HG02798 (cell line): ENCODE data around the gene UBAC2.

Experiments used
- ATAC-seq: cut with Tn5 transposase; IDR thresholded peaks from one replicate; pipeline ENCODE4 v1.9.1; 2021; ENCODE audit warnings: mild to moderate bottlenecking; ENCODE audit not compliant: unreplicated experiment, poor library complexity

Gene UBAC2

DNA sequence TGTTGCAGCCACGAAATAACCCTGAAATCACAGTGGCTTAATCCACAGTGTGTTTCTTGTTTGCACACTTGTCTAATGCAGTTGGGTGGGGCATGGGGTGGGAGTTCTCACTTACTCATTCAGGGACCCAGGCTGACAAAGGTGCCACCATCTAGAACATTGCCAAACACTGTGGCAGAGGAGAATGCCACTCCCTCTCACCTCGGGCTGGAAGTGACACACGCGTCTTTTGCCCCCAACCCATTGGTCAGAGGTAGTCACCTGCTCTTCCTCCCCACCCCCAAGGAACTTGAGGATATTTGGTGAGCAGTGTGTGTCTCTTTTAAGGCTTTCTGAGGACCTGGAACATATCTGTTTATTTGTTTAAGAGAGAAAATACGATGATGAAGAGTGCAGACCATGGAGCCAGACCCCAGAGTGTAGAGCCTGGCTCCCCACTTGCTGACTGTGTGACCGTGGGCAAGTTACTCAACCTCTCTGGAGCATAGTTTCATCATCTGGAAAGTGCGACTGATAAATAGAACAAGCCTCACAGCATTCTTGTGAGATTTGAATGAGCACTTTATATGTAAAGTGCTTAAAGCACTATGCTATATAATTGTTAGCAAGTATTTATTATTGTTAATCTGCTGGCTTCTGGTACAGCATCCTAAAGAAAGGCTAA, 89.2 kb downstream of the UBAC2 start:
- no peak for ATAC-seq

DNA sequence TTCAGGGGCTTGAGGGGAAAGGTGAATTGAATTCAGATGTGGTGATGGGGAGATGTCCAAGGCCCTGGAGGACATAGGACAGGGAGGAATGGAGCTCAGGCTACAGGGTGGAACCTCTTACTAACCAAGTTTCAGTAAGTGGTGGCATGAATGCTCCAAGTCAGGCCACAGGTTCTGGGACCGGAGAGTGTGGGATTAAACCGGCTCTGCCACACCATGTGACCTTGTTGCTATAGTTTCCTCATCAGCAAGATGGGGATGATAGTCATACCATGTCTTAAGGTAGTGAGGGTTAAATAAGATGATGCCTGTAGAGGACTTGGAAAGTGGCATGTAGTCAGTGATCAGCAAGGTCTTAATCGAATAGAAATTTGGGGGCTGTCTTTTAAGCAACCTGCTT, 90.2 kb downstream of the UBAC2 start:
- no peak for ATAC-seq

DNA sequence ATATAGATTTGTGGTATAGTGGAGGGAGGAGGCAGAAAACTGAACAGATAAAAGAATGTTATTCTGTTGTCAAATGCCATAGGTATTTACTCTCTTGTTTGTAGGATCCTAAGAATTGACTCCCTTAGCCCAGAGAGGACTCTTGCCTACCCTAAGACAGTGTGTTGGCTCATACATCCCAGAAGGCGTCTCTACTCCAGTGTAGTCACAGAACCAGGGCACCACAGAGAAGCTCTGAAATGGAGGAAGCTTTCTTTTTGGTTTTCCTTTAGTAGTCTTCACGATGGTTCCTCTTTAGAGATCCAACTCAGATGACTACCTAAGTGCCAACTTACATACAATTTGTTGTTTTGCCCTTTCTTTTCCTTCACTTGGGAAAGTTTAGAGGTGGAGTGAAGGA, 92.5 kb downstream of the UBAC2 start:
- no peak for ATAC-seq

DNA sequence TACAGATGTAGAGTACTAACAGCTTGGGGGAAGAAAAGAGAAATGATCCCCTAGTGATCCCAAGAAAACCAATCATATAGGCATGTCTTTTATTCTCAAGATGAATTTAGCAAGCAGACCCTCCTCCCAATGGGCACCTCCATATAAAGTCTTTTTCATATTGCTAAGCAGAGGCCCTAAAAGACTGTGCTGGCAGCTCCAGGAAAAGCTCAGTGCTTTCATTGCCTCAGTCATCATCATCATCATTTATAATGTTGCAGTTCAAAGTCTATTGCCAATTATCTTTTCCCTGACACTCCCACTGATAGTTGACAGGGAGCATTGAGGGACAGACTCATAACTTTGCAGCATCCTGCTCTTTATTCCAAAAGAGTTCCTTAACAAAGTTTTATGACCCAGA, 93.5 kb downstream of the UBAC2 start:
- ATAC-seq, result no peak

DNA sequence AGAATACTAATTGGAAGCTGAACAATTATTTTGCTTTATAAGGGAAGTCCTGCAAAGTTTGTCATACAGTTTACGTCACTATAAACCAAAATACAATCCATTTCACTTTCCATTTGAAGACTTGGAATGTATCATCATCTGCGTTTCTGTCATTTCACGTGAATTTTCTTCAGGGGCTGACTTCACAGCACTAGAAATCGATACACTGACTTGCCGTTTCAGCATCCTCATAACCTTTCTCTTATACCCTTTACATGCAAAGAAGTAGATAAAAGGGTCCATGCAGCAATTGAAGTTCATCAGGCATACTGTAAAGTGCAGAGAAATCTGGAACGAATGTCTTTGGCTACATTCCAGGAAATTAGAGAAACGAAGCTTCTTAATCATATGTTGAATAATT, 94.3 kb downstream of the UBAC2 start:
- no peak for ATAC-seq

DNA sequence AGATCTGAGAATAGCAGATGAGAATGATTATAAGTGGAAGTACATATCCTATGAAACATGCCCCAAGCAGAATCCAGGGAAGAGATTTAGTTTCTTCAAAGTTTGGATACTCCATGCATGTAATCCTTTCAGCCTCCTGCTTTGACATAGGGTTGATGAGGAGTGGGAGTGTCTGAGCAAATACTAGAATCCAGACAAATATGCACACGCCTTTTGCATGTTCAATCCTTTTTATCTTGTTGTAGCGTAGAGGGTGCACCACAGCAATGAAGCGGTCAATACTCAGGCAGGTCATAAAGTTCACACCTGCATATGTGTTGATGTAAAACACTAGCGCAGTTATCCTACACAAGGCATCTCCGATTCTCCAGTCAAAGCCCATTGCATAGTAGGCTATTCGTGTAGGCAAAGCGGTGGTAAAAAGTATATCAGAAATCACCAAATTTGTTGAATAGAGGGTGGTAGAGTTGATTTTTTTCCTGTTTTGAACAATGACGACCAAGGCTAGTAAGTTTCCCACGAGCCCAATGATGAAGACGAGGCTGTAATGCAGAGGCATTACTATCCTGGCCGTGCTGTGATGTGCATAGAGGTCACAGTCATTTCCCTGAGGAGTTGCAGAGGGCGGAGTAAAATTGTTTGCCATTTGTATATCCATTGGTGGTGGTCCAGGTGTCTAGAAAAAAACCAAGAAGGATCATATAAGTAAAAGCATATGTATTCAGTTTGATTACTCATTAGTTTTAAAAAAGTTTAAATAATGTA, 95.0 kb downstream of the UBAC2 start:
- ATAC-seq, result no peak

DNA sequence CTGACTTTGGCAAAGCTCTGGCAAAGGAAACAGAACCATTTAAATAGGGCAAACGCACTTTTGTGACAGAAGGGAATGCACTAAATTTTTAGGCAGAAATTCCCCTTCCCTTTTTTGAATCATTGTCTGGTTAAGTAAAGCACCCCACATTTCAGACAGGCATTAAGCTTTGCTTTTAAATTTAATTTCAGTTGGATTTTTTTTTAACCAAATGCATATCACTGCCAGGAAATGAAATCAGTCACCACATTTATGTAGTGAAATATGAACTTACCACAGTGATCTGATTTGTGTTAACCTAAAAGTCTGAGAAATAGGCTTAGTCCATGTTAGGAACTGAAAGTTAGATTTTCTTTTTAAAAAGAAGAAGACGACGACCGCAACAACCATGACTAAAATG, 95.7 kb downstream of the UBAC2 start:
- peak; percentile 60 for ATAC-seq

DNA sequence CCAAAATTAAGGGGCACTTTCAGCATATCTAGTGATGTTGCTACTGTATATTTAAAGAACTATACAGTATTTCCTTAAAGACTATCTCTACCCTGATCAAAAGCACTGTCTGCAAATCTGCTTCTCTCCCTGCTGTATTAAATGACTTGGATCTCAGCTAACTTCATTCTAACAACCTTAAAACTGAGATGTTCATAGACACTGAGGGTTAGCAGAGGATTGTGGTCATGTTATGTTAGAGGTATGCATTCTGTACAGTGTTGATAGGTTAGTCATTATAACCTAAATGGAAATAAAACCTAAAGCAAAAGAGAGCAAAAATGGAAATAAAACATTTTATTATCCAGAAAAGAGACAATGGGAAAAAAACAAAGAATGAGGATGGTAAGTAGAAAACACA, 96.7 kb downstream of the UBAC2 start:
- no peak for ATAC-seq

DNA sequence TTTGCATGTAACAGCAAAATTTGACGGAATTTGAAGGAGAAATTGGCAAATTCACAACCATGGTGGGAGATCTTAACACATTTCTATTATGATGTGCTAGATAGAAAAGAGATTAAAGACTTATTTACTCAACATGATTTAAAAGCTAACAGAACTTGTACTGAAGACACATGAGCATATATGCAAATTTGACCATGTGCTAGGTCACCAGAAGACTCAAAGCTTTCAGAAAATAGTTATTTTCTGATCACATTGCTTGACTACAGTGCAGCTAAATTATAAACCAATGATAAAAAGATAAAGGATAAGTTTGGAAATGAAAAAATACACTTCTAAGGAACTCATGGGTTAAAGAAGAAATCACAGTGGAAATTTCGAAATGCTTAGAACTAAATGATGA, 97.4 kb downstream of the UBAC2 start:
- ATAC-seq, result peak; percentile 32

DNA sequence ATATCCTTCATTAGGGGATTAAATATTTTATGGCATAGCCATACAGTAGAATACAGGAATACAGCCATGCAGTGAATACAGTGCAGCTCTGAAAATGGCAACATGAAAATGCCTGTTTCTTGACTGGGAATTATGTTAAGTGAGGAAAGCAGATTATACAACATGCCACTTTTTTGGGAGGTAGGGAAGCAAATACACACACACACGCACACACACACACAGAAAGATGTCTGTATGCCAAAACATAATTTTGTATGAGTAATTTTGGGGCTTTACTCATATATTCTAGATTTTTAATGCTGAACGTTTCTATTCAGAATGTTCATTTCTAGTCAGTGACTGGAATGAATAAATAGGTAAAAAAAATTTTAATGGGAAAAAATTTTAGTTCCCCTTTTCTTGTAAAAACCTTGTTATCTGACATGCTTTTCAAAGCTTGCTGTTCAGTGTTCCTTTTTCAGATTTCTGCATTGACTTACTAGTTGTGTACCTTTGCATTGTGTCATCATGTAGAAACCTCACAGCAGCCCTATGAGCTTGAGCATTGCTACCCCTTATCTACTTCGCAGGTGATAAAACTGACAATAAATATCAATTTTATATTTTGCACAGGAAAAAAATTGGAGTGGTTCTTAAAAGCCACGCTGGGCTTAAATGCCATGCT, 98.7 kb downstream of the UBAC2 start:
- no peak for ATAC-seq

DNA sequence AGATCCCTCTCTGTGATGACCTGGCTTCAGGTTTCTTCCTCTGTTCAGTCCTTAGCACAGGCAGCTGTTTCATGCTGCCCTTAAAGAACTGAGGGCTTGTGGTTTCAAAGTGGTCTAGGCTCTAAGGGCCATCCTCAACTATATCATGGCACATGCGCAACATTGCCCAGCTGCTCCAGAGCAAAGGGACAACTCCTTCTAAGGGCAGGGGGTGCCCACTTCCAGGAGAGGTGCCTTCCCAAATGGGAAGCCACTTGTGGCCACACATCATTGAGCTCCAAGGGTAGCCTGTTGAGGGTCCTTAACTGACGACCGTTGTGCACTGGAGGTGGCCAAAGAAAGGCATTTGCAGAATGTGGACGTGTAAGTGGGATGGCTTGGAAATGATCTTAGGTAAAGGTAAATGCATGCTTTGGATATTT, 99.3 kb downstream of the UBAC2 start:
- no peak for ATAC-seq

DNA sequence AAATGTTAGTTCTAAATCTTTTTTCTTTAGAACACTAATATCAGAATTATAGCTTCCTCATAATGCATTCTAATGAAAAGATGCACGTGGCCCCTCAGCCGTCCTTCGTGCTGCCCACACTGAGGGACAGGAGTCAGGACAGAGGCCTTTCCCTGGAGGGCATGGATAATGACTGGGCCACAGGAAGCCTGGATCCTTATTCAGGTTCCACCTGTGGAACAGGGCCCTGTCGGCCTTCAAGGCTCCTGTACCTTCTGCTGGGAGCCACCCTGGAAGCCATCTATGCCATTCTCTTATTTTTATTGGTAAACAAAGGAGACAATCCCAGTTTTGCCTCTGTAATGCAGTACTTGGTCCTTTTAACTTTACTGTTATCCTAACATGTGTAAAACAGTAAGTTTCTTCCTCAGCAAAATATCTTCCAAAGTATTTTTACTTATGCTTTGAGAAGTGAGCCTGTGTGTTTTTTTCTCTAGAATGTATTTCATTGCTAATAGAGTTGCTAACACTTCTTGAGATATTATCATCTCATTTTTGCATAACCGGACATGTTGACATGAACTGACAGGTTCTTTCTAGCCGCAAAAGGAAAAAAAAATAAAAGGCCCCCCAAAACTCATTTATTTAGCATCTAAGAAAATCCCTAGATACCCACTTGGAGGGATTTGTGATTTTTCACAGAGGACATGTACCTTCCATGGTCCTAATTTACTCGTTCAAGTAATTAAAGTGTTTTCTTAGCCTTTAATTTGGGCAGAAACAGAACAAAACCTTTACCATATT, 100.6 kb downstream of the UBAC2 start:
- ATAC-seq, result no peak

DNA sequence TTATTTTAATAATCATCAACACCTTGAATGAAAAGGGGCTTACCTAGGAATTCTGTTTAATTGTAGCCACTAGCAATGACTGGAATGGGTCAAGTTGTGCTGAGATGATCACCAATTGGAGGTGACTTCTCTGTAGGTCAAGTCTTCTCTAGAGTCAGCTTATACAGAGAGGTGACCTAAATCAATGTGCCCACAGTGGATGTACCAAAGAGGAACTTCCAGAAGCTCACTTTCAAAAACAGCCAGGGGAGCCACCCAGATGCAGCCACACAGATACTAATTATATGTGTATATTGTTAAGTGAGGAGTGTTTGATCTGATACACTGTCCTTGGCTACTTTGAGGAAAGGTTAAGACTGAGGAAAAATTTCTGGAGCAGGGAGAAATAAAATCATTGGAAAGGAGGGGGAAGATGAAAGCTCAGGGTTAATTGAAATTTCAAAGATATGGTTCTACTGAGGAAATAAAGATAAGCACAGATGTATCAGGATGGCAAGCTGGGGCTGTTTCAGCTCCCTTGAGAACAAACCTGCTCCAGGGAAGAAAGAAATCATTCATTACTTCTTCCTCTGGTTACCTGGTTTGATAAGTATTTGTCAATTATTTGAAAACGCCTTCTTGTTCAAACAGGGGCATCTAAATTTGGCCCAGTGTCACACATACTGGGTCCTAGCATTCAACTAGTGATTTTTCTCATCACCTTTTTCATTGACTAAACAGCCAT, 101.4 kb downstream of the UBAC2 start:
- no peak for ATAC-seq

DNA sequence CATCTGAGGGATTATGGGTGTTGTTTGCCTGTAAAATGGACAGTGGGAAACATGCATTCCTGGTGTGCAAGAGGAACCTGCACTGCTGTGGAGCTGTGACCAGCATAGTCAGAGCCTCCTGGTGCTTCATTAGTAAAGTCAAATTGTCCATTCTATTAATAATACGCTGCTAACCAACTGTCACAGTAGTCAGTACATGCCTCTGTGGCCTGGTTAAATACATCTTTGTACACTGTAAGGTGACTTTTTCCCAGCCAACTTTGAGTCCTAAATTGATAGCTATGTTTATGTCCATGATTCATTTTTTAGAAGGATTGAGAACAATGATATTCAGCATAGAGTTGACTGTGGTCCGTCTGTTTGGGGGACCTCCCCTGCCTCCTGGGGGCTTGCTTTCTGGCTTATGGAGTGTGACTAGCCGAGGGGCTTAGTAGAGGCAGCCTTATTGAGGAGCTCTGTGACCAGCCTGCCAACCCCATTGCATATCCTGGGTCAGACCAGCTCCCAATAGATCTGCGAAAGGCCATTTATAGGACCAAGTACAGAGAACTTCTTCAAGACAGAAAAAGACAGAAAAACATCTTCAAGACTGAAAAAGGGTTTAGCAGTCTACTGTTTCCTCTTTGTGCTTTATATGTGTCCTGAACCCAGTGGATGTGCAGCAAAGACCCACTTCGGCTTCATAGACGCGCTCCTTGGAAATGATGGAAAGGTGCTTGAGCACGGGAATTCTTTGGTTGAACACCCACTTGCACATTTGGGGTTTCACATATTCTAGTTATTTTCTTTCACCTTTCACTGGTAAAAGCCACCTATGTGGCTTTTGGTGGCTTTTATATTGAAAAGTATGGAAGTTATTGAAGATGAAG, 102.2 kb downstream of the UBAC2 start:
- no peak for ATAC-seq

DNA sequence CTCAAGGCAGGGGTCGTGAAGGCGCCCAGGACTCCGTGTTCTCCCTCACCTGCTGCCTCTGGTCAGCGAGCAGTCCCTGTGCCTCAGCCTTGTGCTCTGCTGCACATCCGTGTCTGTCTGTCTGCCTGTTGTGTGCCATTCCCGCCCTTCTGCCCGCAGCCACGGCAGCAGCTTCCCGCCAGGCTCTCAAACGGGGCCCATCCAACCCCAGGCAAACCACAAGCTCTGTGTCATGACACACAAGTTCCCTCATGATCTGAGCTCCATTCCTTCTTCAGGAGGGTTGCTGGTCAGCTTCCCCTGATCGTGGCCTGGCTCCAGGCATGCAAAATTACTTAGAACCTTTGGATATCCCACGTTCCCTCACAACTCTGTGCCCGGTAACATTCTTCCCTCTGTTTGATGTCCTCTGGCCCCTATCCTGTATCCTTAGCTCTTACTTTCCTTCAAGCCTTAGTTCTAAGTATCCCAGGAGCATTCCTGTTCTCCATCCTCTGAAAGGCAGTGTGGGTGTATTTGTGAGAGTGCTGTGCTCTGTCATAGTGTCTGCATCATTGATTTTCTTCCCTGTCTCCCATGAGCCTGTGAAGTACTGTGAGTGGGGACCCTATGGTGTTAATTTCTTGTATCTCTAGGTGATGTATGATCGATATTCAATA, 103.3 kb downstream of the UBAC2 start:
- ATAC-seq, result no peak

DNA sequence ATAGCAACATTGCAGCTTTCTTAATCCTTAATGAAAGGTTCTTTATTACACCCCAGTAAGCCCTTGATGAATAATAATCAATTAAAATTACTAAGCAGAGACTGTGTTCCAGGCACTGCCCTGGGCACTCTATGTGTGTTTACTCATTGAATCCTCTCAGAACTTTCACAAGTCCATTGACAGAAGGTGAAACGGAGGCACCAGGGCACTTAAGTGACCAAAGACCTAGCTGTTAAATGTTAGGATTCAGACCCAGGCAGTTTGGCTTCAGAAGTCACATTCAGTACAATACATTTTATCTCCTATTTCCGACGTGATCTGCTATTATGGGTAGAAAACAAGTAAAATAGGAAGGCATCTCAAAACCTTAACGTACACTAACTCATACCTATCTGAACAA, 103.9 kb downstream of the UBAC2 start:
- ATAC-seq, result no peak

DNA sequence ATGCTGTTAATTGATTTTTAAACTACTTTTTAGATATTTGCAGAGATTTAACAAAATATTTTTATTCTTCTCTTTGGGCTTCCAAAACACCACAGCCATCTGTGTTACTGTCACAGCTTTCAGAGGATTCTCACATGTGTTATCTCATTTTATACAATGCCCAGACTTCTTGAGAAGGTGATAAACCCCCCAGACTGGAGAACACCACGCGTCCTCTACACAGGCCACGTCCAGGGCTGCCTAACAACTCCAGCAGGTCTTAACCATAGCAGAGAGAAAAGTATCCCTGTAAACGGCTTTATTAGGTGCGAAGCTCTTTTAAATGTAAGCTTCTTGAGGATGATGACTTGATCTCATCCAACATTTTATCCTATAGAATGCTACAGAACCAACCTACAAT, 104.5 kb downstream of the UBAC2 start:
- no peak for ATAC-seq

DNA sequence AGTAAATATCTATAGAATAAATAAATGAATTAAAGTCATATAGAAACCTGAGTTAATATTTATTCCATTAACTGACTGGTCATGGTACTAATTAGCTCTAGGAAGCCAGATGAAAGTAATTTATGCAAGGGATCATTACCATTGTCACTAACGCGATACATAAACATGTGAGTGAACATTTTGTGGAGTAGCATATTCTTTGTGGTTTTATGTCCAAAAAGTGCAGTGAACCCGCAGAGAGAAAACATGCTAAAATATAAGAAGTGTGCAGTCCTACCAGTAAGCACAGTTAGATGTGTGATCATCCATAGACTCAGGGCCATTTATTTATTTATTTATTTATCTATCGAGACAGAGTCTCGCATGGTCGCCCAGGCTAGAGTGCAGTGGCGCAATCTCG, 104.9 kb downstream of the UBAC2 start:
- ATAC-seq, result no peak

DNA sequence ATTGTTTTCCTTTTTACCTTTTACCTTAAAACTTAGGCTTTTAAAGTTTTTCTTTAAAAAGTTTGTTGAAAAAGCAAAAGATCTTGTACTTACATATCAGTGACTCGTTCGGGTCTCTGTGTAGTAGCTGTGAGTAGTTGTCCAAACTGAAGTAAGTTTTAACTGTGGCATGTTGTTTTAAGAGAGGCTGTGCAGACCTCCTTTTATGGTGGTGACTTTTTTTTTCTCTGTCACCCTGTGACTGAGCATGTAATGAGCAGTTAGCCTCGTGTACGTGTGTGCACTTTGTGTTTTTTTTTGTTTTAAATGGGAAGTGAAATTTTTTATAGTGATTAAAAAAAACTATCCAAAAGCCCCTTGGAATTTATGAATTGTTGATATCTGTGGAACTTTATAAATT, 106.6 kb downstream of the UBAC2 start, which contains the start of gene GPR183:
Gene GPR183, minus strand, starts transcription at position 153 of the 400 bp plus-strand sequence. CDS start 11,254 bp downstream, outside the sequence.
- peak; percentile 63 for ATAC-seq
